ENCODE measurements around the gene XRCC5. TPM values are rescaled to one million over a fixed set of nuclear protein-coding genes. Genes with fewer than 3 reads are reported as not detected.

Gene XRCC5
- total RNA-seq, 1 experiment from 2014 or later, result 618 TPM

DNA sequence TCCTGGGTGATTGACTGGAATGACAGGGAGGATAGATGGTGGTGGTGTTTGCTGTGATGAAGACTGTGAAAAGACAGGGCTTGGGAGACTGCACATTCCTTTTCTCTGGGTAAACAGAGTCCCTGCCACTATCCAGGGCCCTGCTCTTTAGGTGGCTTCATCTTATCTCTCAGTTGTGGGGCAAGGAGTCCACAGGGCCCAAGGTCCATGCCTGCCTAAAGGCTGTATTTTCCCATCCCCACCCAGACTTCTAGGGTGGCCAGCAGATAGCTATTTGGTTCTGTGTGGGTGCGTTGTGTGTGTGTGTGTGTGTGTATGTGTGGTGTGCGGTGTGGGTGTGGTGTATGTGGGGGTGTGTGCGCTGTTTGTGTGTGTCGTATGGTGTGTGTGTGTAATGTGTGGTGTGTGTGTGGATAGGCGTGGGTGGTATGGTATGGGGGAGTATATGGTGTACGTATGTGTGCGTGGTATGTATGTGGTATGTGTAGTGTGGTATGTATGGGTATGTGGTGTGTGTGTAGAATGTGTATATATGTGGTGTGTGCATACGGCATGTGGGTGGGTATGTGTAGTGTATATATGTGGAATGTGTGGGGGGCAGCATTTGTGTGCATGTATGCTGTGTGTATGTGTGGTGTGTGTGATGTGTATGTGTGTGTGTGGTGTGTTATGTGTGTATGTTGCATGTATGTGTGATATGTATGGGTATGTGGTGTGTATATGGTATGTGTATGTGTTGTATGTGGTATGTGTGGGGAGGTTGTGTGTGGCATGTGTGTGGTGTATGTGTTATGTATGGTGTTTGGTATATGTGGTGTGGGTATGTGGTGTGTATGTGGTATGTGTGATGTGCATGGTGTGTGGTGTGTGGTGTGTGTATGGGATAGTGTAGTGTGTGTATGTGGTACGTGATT, 10.5 kb upstream of the XRCC5 start:
- Mint-ChIP-seq H3K27ac (no peak overlapping the region), H3K36me3 (ENCODE audit: insufficient read depth in 1 of 3, low read depth in 3 of 3) (peaks cover 0 to 2% (median 0%) of the 10 kb centered on the region in 3 experiments; a peak in 2 of 7 replicates), H3K4me3 (no peak overlapping the region), H3K4me1 (no peaks in the 10 kb centered on the region), H3K27me3 (ENCODE audit: low read depth) (peaks cover 4% of the 10 kb centered on the region), H3K9me3 (no peaks in the 10 kb centered on the region)
- no peak overlapping the region for H3K27ac ChIP-seq (ENCODE audit: insufficient read length, low read depth, low read length)
- H4K8ac ChIP-seq (replicated peaks; ENCODE audit: insufficient read length, low read depth, low read length), result no peak overlapping the region
- H3K4me2 ChIP-seq (ENCODE audit: insufficient read depth, insufficient read length, low read length), result no peak overlapping the region
- H3K4ac ChIP-seq (ENCODE audit: low read depth, low read length), result no peak overlapping the region
- H3K23me2 ChIP-seq (ENCODE audit: insufficient read length, low read depth, low read length, poor library complexity, severe bottlenecking), result no peaks in the 10 kb centered on the region
- H3K27me3 ChIP-seq (ENCODE audit: insufficient read depth, low read length), result no peaks in the 10 kb centered on the region
- no peak overlapping the region for H3K56ac ChIP-seq (ENCODE audit: insufficient read length, low read depth, low read length)
- no peak overlapping the region for H3K9ac ChIP-seq (ENCODE audit: extremely low read depth, insufficient read length, low read length)
- no peak overlapping the region for H2AK5ac ChIP-seq (ENCODE audit: insufficient read length, low read length)
- H2BK120ac ChIP-seq (ENCODE audit: low read depth, low read length, poor library complexity, severe bottlenecking), result no peak overlapping the region
- H3K9me3 ChIP-seq (ENCODE audit: control insufficient read depth, low read depth, low read length), result no peaks in the 10 kb centered on the region
- H3K23ac ChIP-seq (ENCODE audit: insufficient read length, low read depth, low read length), result no peak overlapping the region
- 100% methylated on average over 8 of the region's 9 CpGs for WGBS (ENCODE audit: extremely low coverage, insufficient read length, low lambda C conversion rate)
- no peak overlapping the region for H3K14ac ChIP-seq (ENCODE audit: insufficient read depth, low read length)
- H4K91ac ChIP-seq (ENCODE audit: insufficient read length, low read depth, low read length), result no peak overlapping the region
- no peaks in the 10 kb centered on the region for H3K79me2 ChIP-seq (ENCODE audit: insufficient read depth, low read length)
- no peaks in the 10 kb centered on the region for H4K20me1 ChIP-seq (ENCODE audit: control insufficient read depth, insufficient read depth, insufficient read length)
- H3K79me1 ChIP-seq (ENCODE audit: insufficient read depth, low read depth, low read length, poor library complexity, severe bottlenecking), result no peaks in the 10 kb centered on the region
- H2AFZ ChIP-seq (ENCODE audit: low read length), result no peak overlapping the region
- no peak overlapping the region for H2BK15ac ChIP-seq (ENCODE audit: low read depth, low read length)
- no peak overlapping the region for H4K5ac ChIP-seq (ENCODE audit: insufficient read length, low read depth, low read length)
- no peak overlapping the region for H3T11ph ChIP-seq (ENCODE audit: low read length)
- H3K4me1 ChIP-seq (ENCODE audit: insufficient read depth, low read length), result no peaks in the 10 kb centered on the region
- H2BK20ac ChIP-seq (ENCODE audit: low read depth, low read length, poor library complexity, severe bottlenecking), result no peak overlapping the region
- DNase-seq, result no peak
- H2BK12ac ChIP-seq (ENCODE audit: insufficient read length, low read depth, low read length), result no peak overlapping the region
- no peak overlapping the region for H3K18ac ChIP-seq (ENCODE audit: insufficient read length, low read depth, low read length)
- H2BK5ac ChIP-seq (ENCODE audit: insufficient read length, low read length), result no peak overlapping the region
- no peak for TF ChIP-seq CTCF (conservative IDR thresholded peaks at IDR 0.05)
